NCI-H187 treated with DMSO at 0.1 percent for 48 hours (cell line): ENCODE results near the gene LRRC46.

ENCODE experiments used
- DNase-seq: peaks from one replicate; lab custom pipeline; 2025; lab: John Stamatoyannopoulos, UW

The LRRC46 gene

GRCh38 chr17:47808830-47809480 is 22.5 kb upstream of the LRRC46 start:
- DNase-seq = no peak

- no peak for DNase-seq
Observed at GRCh38 chr17:47810200-47810821, 21.2 kb upstream of the LRRC46 start.

- no peak for DNase-seq
Observed at GRCh38 chr17:47810901-47811635, 20.4 kb upstream of the LRRC46 start.

GRCh38 chr17:47811709-47812108 is 19.8 kb upstream of the LRRC46 start:
- DNase-seq = no peak

- no peak for DNase-seq
Observed at GRCh38 chr17:47812146-47812920, 19.1 kb upstream of the LRRC46 start.

GRCh38 chr17:47813077-47813476 is 18.4 kb upstream of the LRRC46 start:
- DNase-seq = no peak

- DNase-seq = no peak
Observed at GRCh38 chr17:47813512-47814031, 17.9 kb upstream of the LRRC46 start.

- DNase-seq = no peak
Observed at GRCh38 chr17:47815106-47815918, 16.2 kb upstream of the LRRC46 start.

GRCh38 chr17:47816111-47816735 is 15.2 kb upstream of the LRRC46 start:
- no peak for DNase-seq

- no peak for DNase-seq
Observed at GRCh38 chr17:47816947-47817346, 14.5 kb upstream of the LRRC46 start.

GRCh38 chr17:47818002-47818695 is 13.3 kb upstream of the LRRC46 start:
- no peak for DNase-seq

GRCh38 chr17:47819475-47819874 is 12.0 kb upstream of the LRRC46 start:
- no peak for DNase-seq

GRCh38 chr17:47820033-47820789 is 11.3 kb upstream of the LRRC46 start:
- DNase-seq = no peak

- no peak for DNase-seq
Observed at GRCh38 chr17:47821031-47821423, 10.4 kb upstream of the LRRC46 start.

- DNase-seq = no peak
Observed at GRCh38 chr17:47821424-47822391, 9.8 kb upstream of the LRRC46 start, which contains the start of gene OSBPL7. OSBPL7 (minus strand) TSS chr17:47821794; CDS start chr17:47820278, 1,516 bp downstream.

GRCh38 chr17:47822785-47823184 is 8.7 kb upstream of the LRRC46 start:
- no peak for DNase-seq

GRCh38 chr17:47823519-47823918 is 8.0 kb upstream of the LRRC46 start:
- no peak for DNase-seq

- no peak for DNase-seq
Observed at GRCh38 chr17:47829870-47830269, 1.6 kb upstream of the LRRC46 start.
